Mesendoderm (in vitro differentiated cells): ENCODE data around the gene PMS2.

Experiments
- DNase-seq: peaks from one replicate; pipeline ENCODE4 v3.0.0; 2013
- H2AK5ac ChIP-seq: 2 replicates; pipeline ENCODE4 v1.6.1; 2013; ENCODE audit warnings: low read length, inconsistent platforms
- H2BK120ac ChIP-seq: 2 replicates; pipeline ENCODE4 v1.6.1; 2013; ENCODE audit warnings: low read depth, mild to moderate bottlenecking, low read length, moderate library complexity, mixed read lengths
- H2BK15ac ChIP-seq: replicated peaks from 2 replicates; pipeline ENCODE4 v1.6.1; 2013; ENCODE audit warnings: low read depth, mild to moderate bottlenecking, moderate library complexity
- H2BK5ac ChIP-seq: 2 replicates; pipeline ENCODE4 v1.6.1; 2013; ENCODE audit warnings: low read length, inconsistent platforms
- H3K18ac ChIP-seq: 2 replicates; pipeline ENCODE4 v1.6.1; 2013; ENCODE audit warnings: mild to moderate bottlenecking, low read length, mixed read lengths
- H3K23ac ChIP-seq: one replicate; pipeline ENCODE4 v1.6.1; 2013; ENCODE audit warnings: low read length
- H3K27ac ChIP-seq: 2 replicates; pipeline ENCODE4 v1.5.1; 2013; ENCODE audit warnings: low read depth, mild to moderate bottlenecking, inconsistent platforms, low read length, moderate library complexity
- H3K27me3 ChIP-seq: 2 replicates; pipeline ENCODE4 v1.6.1; 2013; ENCODE audit warnings: low read length, control low read depth, mild to moderate bottlenecking, inconsistent platforms; ENCODE audit not compliant: insufficient read depth, poor library complexity
- H3K36me3 ChIP-seq: 2 replicates; pipeline ENCODE4 v1.6.1; 2013; ENCODE audit warnings: low read length, inconsistent platforms; ENCODE audit not compliant: control insufficient read depth, insufficient read depth
- H3K4ac ChIP-seq: one replicate; pipeline ENCODE4 v1.6.1; 2013; ENCODE audit warnings: low read depth, mild to moderate bottlenecking, low read length, moderate library complexity
- H3K4me1 ChIP-seq: 2 replicates; pipeline ENCODE4 v1.6.1; 2013; ENCODE audit warnings: low read depth, low read length, inconsistent platforms; ENCODE audit not compliant: control insufficient read depth
- H3K4me2 ChIP-seq: 2 replicates; pipeline ENCODE4 v1.6.1; 2013; ENCODE audit warnings: low read length
- H3K4me3 ChIP-seq: 2 replicates; pipeline ENCODE4 v1.5.1; 2013; ENCODE audit warnings: mild to moderate bottlenecking, low read length
- H3K56ac ChIP-seq: one replicate; pipeline ENCODE4 v1.6.1; 2013; ENCODE audit warnings: low read length
- H3K79me1 ChIP-seq: 2 replicates; pipeline ENCODE4 v1.6.1; 2013; ENCODE audit warnings: low read length, inconsistent platforms
- H3K79me2 ChIP-seq: 2 replicates; pipeline ENCODE4 v1.6.1; 2013; ENCODE audit warnings: mild to moderate bottlenecking, low read length; ENCODE audit not compliant: control insufficient read depth, insufficient read depth
- H3K9ac ChIP-seq: 2 replicates; pipeline ENCODE4 v1.6.1; 2013; ENCODE audit warnings: low read length, inconsistent platforms
- H4K5ac ChIP-seq: one replicate; pipeline ENCODE4 v1.6.1; 2013; ENCODE audit warnings: low read length
- H4K8ac ChIP-seq: one replicate; pipeline ENCODE4 v1.6.1; 2013; ENCODE audit warnings: low read depth, mild to moderate bottlenecking, control low read depth, low read length, moderate library complexity
- WGBS: extraction: QIAGEN DNeasy Blood & Tissue Kit; methylation state at CpG from one replicate; pipeline ENCODE4 v1.1.7; 2013; ENCODE audit warnings: low lambda C conversion rate, missing lambda C conversion rate; ENCODE audit not compliant: insufficient coverage; ENCODE audit errors: extremely low coverage; 5-methylcytosine and 5-hydroxymethylcytosine counted together

The PMS2 gene

GRCh38 chr7:6022707-6023106, 13.9 kb upstream of the PMS2 start:
- Histone ChIP-seq H3K4me2 (no peak overlapping the region), H2BK15ac (no peak overlapping the region), H3K4me3 (no peak overlapping the region), H3K56ac (no peak overlapping the region), H3K36me3 (peaks cover 15% of the 10 kb centered on the region), H2BK120ac (no peak overlapping the region), H3K27me3 (no peaks in the 10 kb centered on the region), H4K8ac (no peak overlapping the region), H2AK5ac (no peak overlapping the region), H3K4ac (no peak overlapping the region), H3K18ac (no peak overlapping the region), H4K5ac (no peak overlapping the region), H3K27ac (no peak overlapping the region), H3K79me1 (peaks cover 3% of the 10 kb centered on the region), H2BK5ac (no peak overlapping the region), H3K9ac (no peak overlapping the region), H3K23ac (no peak overlapping the region), H3K79me2 (no peaks in the 10 kb centered on the region), H3K4me1 (no peaks in the 10 kb centered on the region)
- no CpG with 5 or more reads among the region's 3 CpGs for WGBS
- DNase-seq, result no peak

GRCh38 chr7:6020371-6021286, 11.8 kb upstream of the PMS2 start:
- peaks cover 16% of the 10 kb centered on the region for H3K36me3 ChIP-seq
- H3K4me2 ChIP-seq, result no peak overlapping the region
- H2BK120ac ChIP-seq, result no peak overlapping the region
- H3K27me3 ChIP-seq, result no peaks in the 10 kb centered on the region
- H4K5ac ChIP-seq, result no peak overlapping the region
- no peak overlapping the region for H3K56ac ChIP-seq
- H3K79me1 ChIP-seq, result peaks cover 3% of the 10 kb centered on the region
- H3K4me1 ChIP-seq, result no peaks in the 10 kb centered on the region
- H3K27ac ChIP-seq, result no peak overlapping the region
- no peak overlapping the region for H4K8ac ChIP-seq
- no CpG with 5 or more reads among the region's 11 CpGs for WGBS
- H2BK15ac ChIP-seq, result no peak overlapping the region
- no peak overlapping the region for H3K4me3 ChIP-seq
- no peak overlapping the region for H3K18ac ChIP-seq
- no peak overlapping the region for H2AK5ac ChIP-seq
- H2BK5ac ChIP-seq, result no peak overlapping the region
- no peaks in the 10 kb centered on the region for H3K79me2 ChIP-seq
- H3K23ac ChIP-seq, result no peak overlapping the region
- H3K4ac ChIP-seq, result no peak overlapping the region
- no peak overlapping the region for H3K9ac ChIP-seq
- DNase-seq, result no peak

- Histone ChIP-seq H3K9ac (no peak overlapping the region), H3K18ac (no peak overlapping the region), H3K27ac (no peak overlapping the region), H3K27me3 (no peaks in the 10 kb centered on the region), H3K79me2 (peaks cover 15% of the 10 kb centered on the region), H2BK15ac (no peak overlapping the region), H2AK5ac (no peak overlapping the region), H2BK120ac (no peak overlapping the region), H3K4me3 (no peak overlapping the region), H3K4me1 (no peaks in the 10 kb centered on the region), H3K36me3 (peaks cover 12% of the 10 kb centered on the region), H3K56ac (no peak overlapping the region), H2BK5ac (no peak overlapping the region), H3K79me1 (peaks cover 6% of the 10 kb centered on the region), H4K5ac (no peak overlapping the region), H3K4ac (no peak overlapping the region), H4K8ac (no peak overlapping the region), H3K4me2 (no peak overlapping the region), H3K23ac (no peak overlapping the region)
- no CpG with 5 or more reads among the region's 8 CpGs for WGBS
- no peak for DNase-seq
Measured at GRCh38 chr7:6016653-6016966, 7.8 kb upstream of the PMS2 start.

- DNase-seq, result peak; percentile 26
- H4K8ac ChIP-seq, result no peak overlapping the region
- H3K27me3 ChIP-seq, result no peaks in the 10 kb centered on the region
- no peaks in the 10 kb centered on the region for H3K4me1 ChIP-seq
- H2AK5ac ChIP-seq, result no peak overlapping the region
- H2BK120ac ChIP-seq, result no peak overlapping the region
- no peak overlapping the region for H4K5ac ChIP-seq
- H3K4me2 ChIP-seq, result no peak overlapping the region
- peaks cover 6% of the 10 kb centered on the region for H3K79me1 ChIP-seq
- no peak overlapping the region for H3K4me3 ChIP-seq
- no peak overlapping the region for H3K4ac ChIP-seq
- H3K56ac ChIP-seq, result no peak overlapping the region
- no peak overlapping the region for H3K27ac ChIP-seq
- no peak overlapping the region for H3K23ac ChIP-seq
- no peak overlapping the region for H2BK5ac ChIP-seq
- H2BK15ac ChIP-seq, result no peak overlapping the region
- peaks cover 20% of the 10 kb centered on the region for H3K79me2 ChIP-seq
- no peak overlapping the region for H3K18ac ChIP-seq
- no peak overlapping the region for H3K9ac ChIP-seq
- peaks cover 12% of the 10 kb centered on the region for H3K36me3 ChIP-seq
- no CpG with 5 or more reads among the region's 8 CpGs for WGBS
Measured at GRCh38 chr7:6015917-6016652, 7.2 kb upstream of the PMS2 start.

GRCh38 chr7:6012355-6013104, 3.7 kb upstream of the PMS2 start:
- no peaks in the 10 kb centered on the region for H3K4me1 ChIP-seq
- no peak overlapping the region for H4K8ac ChIP-seq
- H3K9ac ChIP-seq, result no peak overlapping the region
- no peak overlapping the region for H2BK15ac ChIP-seq
- H3K4me2 ChIP-seq, result no peak overlapping the region
- WGBS, result no CpG with 5 or more reads among the region's 14 CpGs
- no peak overlapping the region for H3K23ac ChIP-seq
- H3K79me2 ChIP-seq, result peaks cover 31% of the 10 kb centered on the region
- no peak overlapping the region for H3K4ac ChIP-seq
- no peak overlapping the region for H2BK120ac ChIP-seq
- H2BK5ac ChIP-seq, result no peak overlapping the region
- peak overlapping the region; percentile 34 for H3K56ac ChIP-seq
- H3K4me3 ChIP-seq, result no peak overlapping the region
- H3K27ac ChIP-seq, result no peak overlapping the region
- H3K36me3 ChIP-seq, result peaks cover 12% of the 10 kb centered on the region
- H4K5ac ChIP-seq, result no peak overlapping the region
- H3K18ac ChIP-seq, result no peak overlapping the region
- no peak for DNase-seq
- no peaks in the 10 kb centered on the region for H3K27me3 ChIP-seq
- no peak overlapping the region for H2AK5ac ChIP-seq
- H3K79me1 ChIP-seq, result peaks cover 4% of the 10 kb centered on the region
